SIG-M5 (cell line): Measurements from ENCODE around the gene NPRL2.

Source experiments
- DNase-seq: peaks from one replicate; lab custom pipeline; 2025; lab: John Stamatoyannopoulos, UW

NPRL2 gene

DNA sequence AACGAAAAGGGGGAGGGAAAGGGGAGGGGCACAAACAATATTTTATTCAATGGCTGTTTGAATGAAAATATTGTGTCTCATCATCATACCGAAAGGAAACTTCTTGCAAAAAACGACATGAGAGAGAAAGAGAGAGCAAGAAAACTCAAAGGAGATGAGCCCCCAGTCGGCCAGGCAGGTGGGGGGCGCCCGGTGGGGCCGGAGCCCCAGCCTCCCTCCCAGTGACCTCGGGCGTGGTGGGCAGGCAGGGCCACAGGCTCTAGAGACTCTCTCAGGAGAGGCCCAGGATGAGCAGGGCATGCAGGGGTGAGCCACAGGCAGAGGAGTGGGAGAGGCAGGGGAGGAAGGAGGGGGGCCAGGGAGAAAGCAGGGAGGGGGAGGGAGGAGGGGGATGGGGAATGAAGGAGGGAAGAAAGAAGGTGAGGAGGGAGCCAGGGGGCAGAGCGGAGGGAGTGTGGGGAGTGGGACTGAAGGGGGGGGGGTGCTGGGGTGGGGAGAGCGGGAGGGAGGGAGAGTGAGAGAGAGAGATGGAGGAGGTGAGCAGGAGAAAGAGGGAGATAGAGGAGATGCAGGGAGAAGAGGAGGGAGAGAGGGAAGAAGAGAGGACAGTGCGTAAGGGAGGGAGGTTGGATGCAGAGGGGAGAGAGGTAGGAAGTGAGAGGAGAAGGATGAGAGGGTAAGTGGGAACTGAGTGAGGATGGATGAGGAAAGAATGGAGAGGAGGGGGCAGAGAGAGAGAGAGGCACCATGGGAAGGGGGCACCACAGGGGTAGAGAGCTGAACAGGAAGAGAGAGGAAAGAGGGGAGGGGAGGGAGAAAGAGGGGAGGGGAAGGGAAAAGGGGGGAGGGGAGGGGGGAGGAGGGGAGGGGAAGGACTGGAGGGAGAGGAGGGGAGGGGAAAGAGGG is 22.8 kb upstream of the NPRL2 start:
- no peak for DNase-seq

DNA sequence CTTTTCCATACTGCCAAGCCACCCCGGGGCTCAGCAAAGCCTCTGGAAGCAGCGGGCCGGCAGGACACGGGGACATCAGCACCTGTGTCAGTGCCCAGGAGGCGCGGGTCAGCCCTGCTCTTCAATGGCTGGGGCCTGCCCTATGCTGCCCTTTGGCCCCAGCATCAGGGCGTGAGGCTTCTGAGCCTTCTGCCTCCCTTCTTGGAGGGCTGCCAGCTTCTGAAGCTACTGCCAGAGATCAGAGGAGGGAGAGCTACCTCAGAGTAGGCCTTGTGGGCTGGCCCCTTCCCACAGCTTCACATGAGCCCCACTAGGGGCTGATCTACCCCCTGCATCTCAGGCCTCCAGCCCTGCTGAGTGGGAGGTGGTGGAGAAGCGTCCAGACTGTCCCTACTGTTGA is 21.8 kb upstream of the NPRL2 start:
- DNase-seq, result no peak

DNA sequence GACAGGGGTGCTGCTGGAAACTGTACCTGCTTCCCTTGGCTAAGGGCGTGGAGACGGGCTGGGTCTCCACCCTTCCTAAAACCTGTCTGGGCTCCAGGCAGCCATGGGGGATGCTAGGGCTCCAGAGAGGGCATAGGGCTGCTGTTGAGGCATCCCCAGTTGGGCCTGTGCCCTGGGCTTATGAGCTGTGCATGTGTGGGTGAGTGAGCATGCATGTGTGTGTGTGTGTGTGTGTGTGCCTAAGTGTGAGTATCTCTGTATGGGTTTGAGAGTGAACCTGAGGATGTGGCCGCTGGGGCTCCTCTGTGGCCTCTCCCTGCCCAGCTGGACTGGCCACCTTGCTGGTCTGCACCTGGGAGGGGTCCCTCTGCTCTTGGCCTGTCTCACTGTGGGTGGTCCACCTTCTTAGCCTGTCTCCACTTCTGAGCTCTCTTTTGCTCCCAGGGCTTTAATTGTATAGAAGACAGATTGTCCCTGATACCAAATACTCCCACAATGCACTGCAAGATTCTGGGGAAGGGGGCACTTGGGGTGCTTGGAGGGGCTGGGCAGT is 20.6 kb upstream of the NPRL2 start:
- DNase-seq, result no peak

DNA sequence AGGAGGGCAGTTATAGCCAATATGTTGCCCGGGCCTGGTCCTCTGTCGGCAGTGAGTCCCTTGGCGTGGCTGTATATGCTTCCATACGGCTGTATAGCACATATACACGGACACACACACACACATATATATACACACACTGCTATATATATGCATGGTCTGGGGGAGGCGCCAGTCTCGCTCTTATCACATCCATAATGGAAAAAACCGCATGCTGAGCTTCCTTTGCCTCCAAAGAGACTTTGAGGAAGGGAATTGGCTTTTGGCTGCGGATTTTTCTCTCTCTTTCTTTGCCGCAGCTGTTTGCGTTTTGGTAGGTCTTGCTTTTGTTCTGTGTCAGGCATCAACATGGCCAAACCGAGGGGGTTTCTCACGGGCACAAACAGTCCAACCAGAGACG is 20.0 kb upstream of the NPRL2 start:
- no peak for DNase-seq

DNA sequence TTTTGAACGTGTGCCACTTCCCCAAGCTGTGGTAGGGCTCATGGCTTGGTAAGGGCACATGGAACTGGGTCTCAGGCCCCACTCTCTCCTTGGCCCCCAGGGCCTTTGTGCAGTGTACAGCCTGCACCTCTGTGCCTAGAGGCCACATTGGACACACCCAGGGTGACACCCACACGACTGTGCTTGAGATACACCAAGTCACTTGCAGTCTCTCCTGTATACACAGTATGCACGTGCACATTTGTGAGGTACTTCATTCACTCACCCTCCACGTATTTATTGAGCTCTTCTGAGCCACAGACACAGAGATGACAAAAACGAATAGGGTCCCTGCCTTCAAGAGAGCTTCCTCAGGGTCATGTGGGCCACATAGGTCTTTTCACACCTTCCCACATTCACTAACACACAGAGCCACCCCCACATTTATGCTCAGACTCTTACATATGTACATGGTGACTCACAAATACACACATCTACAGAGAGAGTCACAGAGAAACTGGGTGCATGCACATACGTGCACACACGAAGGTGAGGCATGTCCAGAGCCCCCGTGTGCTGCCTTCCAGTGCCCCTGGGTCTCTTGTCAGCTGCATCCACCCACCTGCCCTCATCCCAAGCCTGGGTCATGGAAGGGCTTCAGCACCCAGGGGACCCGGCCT is 18.6 kb upstream of the NPRL2 start:
- DNase-seq, result no peak

DNA sequence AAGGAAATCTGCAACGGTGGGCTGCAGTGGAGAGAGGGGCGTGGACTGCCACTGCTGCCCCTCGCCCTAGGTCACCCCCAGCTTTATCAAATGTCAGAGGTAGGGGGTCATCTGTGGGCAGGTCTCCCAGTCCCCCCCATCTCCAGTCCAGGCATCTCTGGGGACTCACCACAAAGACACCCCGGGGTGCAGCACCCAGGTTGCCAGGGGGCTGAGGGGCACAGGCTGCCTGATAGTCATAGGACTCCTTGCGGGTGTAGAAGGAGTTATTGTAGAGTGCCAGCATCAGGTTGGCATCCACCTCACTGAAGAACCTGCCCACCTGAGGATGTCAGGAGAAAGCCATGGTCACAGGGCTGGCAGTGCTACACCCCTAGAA is 15.3 kb upstream of the NPRL2 start:
- DNase-seq, result no peak

DNA sequence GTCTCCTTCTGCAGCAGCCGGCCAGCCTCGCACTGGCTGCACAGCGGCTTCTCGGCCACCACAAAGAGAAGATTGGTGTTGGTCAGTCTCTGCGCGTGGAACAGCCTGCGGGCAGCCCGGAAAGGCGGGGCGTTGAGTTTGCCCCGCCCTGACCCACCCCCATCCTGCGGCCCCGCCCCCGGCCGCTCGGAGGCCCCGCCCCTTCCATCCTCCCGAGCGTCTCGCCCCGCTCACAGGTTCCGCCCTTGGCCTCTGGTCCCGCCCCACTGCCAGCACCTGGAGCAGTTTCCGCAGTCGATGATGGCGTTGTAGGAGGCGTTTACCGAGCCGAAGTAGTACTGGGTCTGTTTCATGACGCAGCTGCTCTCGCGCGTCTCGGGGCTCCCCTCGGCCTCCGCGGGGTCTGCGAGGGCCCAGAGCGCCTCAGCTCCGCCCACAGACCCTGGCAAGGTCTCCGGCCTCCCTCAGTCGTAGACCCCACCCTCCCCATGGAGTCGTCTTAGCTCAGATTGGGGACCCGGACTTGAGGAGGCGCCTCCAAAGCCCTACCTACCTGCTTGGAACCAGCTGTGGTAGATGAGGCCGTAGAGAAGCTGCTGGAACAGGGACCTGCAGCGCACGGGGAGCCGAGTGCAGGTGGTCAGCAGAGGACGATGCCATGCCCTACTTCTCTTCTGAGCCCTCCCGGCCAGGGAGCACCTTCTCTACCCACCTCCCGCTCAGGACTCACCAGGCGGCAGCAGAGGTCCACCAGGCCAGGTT is 14.7 kb upstream of the NPRL2 start:
- no peak for DNase-seq

DNA sequence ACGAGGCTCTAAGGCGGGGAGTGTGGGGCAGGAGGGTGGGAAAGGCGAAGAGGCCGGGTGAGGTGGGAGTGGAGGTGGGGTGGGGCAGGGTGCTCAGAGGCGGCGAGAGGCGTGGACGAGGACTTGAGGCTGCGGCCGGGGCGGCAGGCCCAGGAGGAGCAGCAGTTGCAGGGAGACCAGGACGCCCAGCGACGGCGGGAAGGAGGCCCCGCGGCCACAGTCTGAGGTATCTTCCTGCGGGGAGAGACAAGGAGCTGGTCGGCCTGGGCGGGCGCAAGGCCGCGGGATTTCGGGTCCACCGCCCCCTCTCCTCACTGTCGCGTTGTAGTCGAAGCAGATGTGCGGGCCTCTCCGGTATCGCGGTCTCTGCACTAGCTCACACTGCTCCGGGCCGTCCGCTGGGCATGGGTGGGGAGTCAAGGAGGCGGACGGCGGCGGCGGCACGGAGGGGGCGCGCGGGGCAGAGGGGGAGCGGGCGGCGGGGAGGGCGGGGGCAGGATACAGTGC is 14.1 kb upstream of the NPRL2 start:
- DNase-seq, result no peak

DNA sequence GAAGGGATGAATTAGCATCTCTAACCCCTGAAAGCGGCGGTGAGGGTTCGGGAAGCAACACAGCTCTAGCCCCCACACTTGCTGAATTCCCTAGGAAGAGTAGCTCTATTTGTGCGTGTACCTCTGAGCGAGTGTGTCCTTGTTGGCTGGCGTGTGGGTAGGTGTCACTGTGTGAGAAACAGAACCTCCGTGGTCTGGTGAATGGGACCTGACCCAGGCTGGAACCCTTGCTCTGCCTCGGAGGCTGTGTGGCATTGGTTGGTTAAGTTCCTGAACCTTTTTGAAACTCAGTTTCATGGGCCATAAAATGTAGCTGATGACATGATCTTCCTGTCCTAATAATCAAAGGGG is 9.2 kb upstream of the NPRL2 start:
- no peak for DNase-seq

DNA sequence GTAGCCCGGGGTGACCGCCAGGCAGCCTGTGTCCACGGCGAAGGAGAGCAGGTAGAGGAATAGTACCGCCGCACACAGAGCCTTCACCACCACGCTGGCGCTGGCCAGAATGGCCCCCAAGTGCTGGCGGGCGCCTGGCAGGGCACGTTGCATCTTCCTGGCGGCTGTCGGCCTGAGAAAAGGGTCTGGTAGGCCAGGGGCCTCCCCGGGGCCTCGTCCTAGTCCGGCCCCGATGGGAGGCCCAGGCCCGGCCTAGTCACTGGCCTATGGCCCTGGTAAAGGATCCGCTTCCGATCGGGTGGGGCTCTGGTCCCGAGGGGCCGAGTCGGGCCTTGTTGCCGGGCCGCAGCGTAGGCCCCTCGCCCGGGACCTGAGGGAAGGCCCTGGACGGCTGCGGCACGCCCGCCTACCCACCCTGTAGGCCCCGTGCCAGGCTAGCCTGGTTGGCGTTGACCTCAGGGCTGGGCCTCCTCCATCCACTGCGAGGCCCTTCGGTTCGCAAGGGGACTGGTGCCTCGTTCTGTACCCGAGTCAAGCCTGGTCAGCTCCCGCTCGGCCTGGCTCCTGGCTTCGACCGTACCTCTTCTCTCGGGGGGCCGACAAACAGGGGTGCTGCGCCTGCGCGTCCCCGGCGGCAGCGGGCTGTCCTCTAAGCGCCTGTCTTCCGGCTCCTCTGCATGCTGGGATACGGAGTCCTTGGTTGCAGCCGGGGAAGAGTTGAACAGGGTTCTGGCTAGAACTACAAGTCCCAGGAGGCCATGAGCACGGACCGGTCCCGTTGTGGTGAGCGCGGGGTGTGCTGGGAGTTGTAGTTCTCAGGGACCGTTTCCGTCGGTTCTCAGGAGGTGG is 8.6 kb upstream of the NPRL2 start, which contains the start of gene TMEM115:
TSS of gene TMEM115 (minus strand) at position 611 of the 849 bp plus-strand sequence. CDS start at position 153, 458 bp downstream.
- peak; percentile 99 for DNase-seq

DNA sequence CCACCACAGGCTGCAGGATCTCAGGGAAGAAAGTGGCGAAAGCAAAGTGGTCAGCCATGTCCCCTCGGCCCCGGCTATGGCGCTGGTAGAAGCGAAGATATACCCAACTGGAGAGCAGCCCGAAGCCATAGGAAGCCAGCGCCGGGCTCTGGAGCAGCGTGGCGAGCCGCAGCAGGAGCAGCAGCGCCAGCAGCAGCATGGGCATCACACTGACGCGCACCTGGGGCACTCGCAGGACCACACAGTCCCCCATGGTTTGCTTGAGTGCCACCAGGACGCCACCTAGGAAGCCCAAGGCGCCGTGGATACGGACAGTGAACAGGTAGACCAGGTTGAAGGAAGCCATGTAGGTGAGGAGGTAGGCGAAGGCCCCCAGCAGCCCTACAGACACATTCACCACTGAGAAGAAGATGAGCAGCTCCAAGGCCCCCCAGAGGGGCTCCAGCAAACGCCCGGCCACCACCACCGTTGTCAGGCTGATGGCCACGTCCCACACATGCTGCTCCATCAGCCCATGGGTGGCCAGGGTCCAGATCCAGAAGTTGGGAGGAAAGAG is 7.9 kb upstream of the NPRL2 start:
- no peak for DNase-seq

DNA sequence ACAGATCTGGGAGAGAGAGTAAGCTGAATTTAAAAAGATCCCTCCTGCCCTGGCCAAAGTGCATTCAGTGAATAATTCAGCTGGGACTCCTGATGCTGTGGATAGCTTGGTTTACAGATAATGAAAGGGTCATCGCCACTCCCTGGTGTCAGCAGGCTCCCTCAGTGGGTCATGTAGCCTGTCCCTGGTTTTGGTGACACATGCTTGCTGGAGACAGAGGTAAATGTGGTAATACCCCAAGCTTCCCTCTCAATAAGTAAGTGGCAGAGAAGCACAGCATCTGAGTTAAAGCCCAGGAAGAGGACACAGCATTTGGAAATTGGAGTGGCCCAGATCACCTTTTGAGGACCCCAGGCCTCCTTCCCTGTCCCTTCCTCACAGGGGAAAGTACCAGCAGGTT is 6.9 kb upstream of the NPRL2 start:
- no peak for DNase-seq

DNA sequence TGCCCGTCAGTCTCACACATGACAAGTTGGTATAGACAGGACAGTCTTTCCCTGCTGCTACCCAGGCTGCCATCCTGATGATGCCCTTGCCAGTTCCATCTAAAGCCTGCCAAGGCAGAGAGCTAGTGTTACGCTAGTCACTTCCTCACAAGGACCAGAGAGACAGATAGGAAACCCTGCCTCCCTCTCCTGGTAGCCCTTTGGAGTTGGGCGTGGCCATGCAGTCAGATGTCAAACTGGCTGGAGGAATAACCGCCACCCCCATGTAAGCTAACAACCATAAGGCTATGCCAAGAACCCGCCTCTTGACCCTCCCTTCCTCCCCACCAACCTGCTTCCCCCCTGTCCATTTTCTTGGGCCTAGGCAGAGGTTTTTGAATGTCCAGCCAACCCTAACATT is 6.0 kb upstream of the NPRL2 start:
- DNase-seq, result no peak

DNA sequence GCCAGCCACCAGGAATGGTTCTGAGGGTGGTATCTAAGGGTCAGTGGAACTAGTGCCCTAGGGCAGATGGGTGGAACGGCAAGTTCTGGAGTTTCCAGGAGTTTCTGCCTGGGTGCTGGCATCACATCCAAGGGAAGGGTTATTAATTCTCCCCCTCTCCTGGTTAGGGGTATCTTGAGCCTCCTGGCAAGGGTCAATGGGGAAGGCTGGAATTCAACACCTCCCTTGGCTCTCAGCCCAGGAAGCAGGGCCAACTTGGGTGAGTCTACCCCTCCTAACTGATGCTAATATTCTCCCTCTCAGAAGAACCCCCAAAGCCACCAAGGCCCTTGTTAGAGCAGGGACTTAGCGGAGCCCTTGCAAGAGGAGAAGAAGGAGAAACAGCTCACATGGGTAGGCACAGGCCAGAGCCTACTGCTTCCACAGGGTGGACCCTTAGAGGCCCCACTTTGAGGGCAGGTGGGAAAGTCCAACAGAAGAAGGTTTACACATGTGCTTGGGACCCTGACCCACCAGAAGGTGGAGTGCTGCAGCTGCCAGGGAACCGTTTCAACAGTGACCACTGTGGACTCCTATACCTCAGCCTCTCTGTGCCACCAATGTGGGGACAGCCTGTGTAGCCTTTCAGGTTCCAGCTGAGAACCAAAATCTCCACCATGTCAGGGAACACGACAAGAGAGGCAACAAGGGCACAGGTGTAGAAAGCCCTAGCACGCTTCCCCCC is 5.4 kb upstream of the NPRL2 start:
- no peak for DNase-seq

DNA sequence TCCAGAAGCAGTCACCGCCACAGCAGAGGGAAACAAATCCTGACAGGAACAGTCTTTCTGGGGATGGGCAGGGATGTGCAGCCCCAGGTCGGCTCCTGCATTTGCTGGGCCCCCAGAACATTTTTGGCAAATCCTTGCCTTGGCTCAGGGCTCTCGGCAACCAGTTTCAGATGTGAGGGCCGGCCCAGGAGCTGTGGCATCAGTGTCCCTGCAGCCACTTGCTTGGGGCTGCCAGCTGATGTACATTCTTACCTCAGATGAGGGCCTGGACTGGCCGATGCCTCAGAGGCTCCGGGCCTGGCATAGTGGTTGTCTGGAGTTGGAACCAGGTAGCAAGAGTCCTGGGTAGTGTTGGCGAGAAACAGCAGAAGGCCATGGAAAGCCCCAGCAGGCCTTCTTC is 4.3 kb upstream of the NPRL2 start:
- no peak for DNase-seq

DNA sequence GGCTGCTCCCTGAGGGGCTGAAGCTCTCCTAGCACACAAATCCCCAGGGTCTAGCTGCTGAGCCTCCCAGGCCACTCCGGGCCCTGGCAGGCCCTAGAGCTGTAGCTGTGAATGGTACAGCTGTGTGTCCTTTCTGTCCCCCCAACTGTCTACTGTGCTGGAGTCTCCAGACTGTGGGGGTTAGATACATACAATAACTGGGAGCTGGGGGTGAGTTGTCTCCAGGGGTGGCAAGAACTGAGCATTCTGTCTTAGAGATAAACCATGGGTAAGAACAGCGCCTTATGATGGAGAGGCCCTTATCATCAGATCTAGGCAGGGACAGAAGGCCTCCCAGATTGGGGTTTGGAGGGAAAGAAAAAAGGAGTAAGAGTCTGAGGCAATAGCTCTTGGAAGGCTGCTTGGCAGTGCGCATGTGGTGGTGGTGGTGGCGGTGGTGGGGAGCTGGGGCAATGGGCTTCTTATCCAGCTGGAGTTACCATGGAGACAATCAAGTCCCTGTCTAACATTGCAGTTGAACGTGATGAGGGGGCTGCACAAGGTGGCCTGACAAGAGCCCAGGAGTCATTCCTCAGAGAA is 3.7 kb upstream of the NPRL2 start:
- no peak for DNase-seq

DNA sequence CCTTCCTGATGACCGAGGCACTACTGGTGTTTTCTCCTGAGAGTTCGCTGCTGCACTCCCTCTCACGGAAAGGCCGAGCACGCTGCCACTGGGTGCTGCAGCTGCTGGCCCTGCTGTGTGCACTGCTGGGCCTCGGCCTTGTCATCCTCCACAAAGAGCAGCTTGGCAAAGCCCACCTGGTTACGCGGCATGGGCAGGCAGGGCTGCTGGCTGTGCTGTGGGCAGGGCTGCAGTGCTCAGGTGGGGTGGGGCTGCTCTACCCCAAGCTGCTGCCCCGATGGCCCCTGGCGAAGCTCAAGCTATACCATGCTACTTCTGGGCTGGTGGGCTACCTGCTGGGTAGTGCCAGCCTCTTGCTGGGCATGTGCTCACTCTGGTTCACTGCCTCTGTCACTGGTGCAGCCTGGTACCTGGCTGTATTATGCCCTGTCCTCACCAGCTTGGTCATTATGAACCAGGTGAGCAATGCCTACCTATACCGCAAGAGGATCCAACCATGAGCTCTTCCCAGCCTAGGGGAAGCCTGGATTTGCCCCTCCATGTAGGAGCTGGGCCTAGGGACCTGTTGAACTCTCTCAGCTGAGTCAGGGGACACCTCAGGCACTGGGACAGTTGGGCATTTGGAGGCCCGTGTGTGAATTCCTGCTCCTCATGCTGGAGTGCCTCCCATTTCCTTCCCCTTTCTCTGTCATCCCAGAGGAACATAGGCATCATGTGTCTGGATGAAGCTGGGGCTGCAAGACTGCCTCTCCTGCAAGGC is 2.9 kb upstream of the NPRL2 start:
- DNase-seq, result no peak

DNA sequence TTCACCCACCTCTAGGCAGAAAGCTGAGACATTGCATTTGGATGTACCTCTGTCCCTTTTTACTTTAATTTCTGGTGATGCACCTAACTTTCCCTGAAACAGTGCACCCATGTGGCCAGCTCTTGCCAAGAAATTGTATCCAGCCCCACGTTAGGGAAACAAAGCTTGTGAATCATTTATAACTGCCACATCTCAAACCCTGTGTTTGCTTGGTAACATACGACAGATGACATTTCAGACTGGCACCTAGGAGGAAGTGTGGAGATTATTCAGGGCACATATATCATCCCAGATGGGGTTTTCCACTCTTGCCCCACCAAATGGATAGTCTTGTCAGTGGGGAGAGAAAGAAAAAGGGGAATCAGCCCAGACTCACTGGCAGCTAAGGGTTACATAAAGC is 2.2 kb upstream of the NPRL2 start:
- no peak for DNase-seq

DNA sequence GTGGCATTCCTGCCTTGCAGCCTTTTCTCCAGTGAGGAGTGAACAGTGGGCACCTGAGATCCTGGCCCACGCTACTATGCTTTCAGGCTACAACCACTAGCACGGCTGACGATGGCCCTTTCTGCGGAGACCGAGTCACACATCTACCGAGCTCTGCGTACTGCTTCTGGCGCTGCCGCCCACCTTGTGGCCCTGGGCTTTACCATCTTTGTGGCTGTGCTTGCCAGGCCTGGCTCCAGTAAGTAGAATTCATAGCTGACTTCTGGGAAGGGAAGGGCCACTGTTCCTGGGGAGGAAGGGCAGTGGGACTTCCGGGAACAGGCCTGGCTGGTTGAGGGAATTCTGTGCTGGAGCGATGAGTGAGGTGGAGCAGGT is 735 bp upstream of the NPRL2 start:
- no peak for DNase-seq

DNA sequence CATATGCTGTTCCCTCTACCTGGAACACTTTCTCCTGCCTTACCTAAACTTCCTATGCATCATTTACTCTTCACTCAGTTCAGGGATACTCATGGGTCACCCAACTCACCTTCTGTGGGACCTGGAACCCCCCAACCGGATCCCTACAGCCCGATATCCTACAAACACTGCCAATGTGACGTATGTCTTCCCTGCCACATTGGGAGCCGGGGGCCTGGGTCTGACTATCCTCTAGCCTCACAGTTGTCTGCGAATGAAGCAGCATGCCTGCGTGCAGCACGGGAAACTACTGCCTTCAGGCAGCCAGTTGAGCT is 405 bp downstream of the NPRL2 start:
- DNase-seq, result no peak
